AG04450 (cell line): ENCODE data around the gene SH3GL3. TPM values are rescaled to one million over a fixed set of nuclear protein-coding genes. Genes with fewer than 3 reads are reported as not detected.

Experiments
- CTCF ChIA-PET: fragments of 300-600, 350-600 bp; formaldehyde crosslinking; extraction: SDS; loops from one replicate; lab custom pipeline; 2022; ENCODE audit warnings: antibody characterized with exemption, inconsistent platforms; lab: Charles Lee
- POLR2A ChIA-PET: fragments of 350-600 bp; formaldehyde crosslinking; extraction: SDS; loops from one replicate; lab custom pipeline; 2021; ENCODE audit warnings: antibody characterized with exemption, inconsistent platforms; lab: Yijun Ruan, JAX
- DNase-seq: peaks from one replicate; pipeline ENCODE4 v3.0.0-alpha.2; 2011; ENCODE audit warnings: low read depth, low spot score
- H3K27ac ChIP-seq: one replicate; pipeline ENCODE4 v1.5.1; 2012; ENCODE audit warnings: low read depth, low read length, control low read depth
- H3K27me3 ChIP-seq: one replicate; pipeline ENCODE4 v1.6.0; 2012; ENCODE audit warnings: low read length; ENCODE audit not compliant: control insufficient read depth, insufficient read depth
- H3K4me3 ChIP-seq: 2 replicates; pipeline ENCODE4 v1.5.1; 2011; ENCODE audit warnings: mild to moderate bottlenecking, low read depth, low read length, control low read depth
- H3K9me3 ChIP-seq: 2 replicates; pipeline ENCODE4 v1.5.1; 2012; ENCODE audit warnings: low read length; ENCODE audit not compliant: control insufficient read depth, insufficient read depth
- CTCF ChIP-seq: IDR thresholded peaks from 2 replicates; pipeline ENCODE4 v1.5.1; 2011; ENCODE audit warnings: low read depth, low read length, control low read depth, inconsistent platforms
- polyA plus RNA-seq: library from polyadenylated mRNA; depleted of rRNA; stranded (reverse); fragments of >200 nt; gene quantifications from 2 replicates; pipeline ENCODE4 v1.2.3, GENCODE V29; 2011

Gene SH3GL3
- polyA plus RNA-seq, 1 experiment = not detected

- no peak for DNase-seq
Observed at GRCh38 chr15:83491486-83491885, 44.3 kb downstream of the SH3GL3 start.

GRCh38 chr15:83496766-83497165, 49.6 kb downstream of the SH3GL3 start:
- Histone ChIP-seq H3K27ac (no peak overlapping the region), H3K9me3 (no peaks in the 10 kb centered on the region), H3K4me3 (no peak overlapping the region), H3K27me3 (peaks cover 2% of the 10 kb centered on the region)
- DNase-seq = no peak
- ChIA-PET CTCF (interaction anchor here (0.6 kb wide), 1 partner anchor 274 kb away, joined by 4 read pairs; no protein-coding TSS in a partner anchor), POLR2A (no interaction called here)
- no peak for TF ChIP-seq CTCF

More at GRCh38 chr15:83491486-83491885, 44.3 kb downstream of the SH3GL3 start:
- CTCF ChIA-PET = no interaction called here
- Histone ChIP-seq H3K4me3 (no peak overlapping the region), H3K9me3 (no peaks in the 10 kb centered on the region), H3K27ac (no peak overlapping the region), H3K27me3 (no peaks in the 10 kb centered on the region)
- POLR2A ChIA-PET = no interaction called here
- no peak for TF ChIP-seq CTCF

GRCh38 chr15:83498374-83498773, 51.2 kb downstream of the SH3GL3 start:
- no peak overlapping the region for H3K4me3 ChIP-seq
- no peaks in the 10 kb centered on the region for H3K9me3 ChIP-seq
- no peak for DNase-seq
- H3K27me3 ChIP-seq = peaks cover 2% of the 10 kb centered on the region
- CTCF ChIA-PET = no interaction called here
- no peak overlapping the region for H3K27ac ChIP-seq
- no peak for TF ChIP-seq CTCF
- POLR2A ChIA-PET = no interaction called here

- H3K4me3 ChIP-seq = no peak overlapping the region
- H3K27ac ChIP-seq = no peak overlapping the region
- no peaks in the 10 kb centered on the region for H3K9me3 ChIP-seq
- H3K27me3 ChIP-seq = peaks cover 2% of the 10 kb centered on the region
- POLR2A ChIA-PET = no interaction called here
- no peak for TF ChIP-seq CTCF
- DNase-seq = no peak
- CTCF ChIA-PET = no interaction called here
Observed at GRCh38 chr15:83498801-83499200, 51.7 kb downstream of the SH3GL3 start.

GRCh38 chr15:83499476-83499875, 52.3 kb downstream of the SH3GL3 start:
- no peaks in the 10 kb centered on the region for H3K9me3 ChIP-seq
- no peak for TF ChIP-seq CTCF
- no peak overlapping the region for H3K27ac ChIP-seq
- POLR2A ChIA-PET = no interaction called here
- CTCF ChIA-PET = no interaction called here
- H3K4me3 ChIP-seq = no peak overlapping the region
- DNase-seq = no peak
- H3K27me3 ChIP-seq = peaks cover 2% of the 10 kb centered on the region
